ENCODE results near the gene WDR88. TPM values are rescaled to one million over a fixed set of nuclear protein-coding genes. Genes with fewer than 3 reads are reported as not detected.
A peak's percentile ranks its signal among the peaks of the same experiment; 100 is the strongest.

The WDR88 gene
- total RNA-seq, 4 donors from 2014 or later = not detected

DNA sequence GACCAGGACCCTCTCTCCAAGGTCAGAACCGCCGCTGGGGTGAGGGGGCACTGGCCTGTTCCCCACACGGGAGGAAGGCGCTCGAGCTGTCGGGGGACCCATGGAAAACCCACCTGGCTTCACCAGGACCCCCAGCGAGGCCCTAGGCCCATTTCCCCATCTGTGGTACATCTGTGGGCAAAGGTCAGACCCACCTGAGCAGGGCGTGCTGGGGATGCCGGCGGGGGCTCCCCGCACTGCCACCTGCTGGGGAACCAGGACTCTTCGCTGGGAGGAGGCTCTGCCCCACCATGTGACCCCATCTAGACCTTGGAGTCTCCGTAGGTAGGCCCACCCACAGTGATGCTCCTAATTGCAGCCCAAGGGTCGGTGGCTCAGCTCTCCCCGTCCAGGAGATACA, 511 bp downstream of the WDR88 start:
- no peak for DNase-seq (ENCODE audit: low spot score in 2 of 2)
- TF ChIP-seq, protein P1, sequence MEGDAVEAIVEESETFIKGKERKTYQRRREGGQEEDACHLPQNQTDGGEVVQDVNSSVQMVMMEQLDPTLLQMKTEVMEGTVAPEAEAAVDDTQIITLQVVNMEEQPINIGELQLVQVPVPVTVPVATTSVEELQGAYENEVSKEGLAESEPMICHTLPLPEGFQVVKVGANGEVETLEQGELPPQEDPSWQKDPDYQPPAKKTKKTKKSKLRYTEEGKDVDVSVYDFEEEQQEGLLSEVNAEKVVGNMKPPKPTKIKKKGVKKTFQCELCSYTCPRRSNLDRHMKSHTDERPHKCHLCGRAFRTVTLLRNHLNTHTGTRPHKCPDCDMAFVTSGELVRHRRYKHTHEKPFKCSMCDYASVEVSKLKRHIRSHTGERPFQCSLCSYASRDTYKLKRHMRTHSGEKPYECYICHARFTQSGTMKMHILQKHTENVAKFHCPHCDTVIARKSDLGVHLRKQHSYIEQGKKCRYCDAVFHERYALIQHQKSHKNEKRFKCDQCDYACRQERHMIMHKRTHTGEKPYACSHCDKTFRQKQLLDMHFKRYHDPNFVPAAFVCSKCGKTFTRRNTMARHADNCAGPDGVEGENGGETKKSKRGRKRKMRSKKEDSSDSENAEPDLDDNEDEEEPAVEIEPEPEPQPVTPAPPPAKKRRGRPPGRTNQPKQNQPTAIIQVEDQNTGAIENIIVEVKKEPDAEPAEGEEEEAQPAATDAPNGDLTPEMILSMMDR (IDR thresholded peaks at IDR 0.05) = no peak
- TF ChIP-seq POLR2A (IDR thresholded peaks at IDR 0.05) = no peak
- intact Hi-C loops (cut with DNase I; ENCODE audit: low total_unique reads) = no loop called here
- no peak overlapping the region for H3K4me3 ChIP-seq (ENCODE audit: low read depth, poor library complexity, severe bottlenecking)
- 89 to 91% methylated on average over 15 of the region's 15 CpGs for WGBS, 2 donors

DNA sequence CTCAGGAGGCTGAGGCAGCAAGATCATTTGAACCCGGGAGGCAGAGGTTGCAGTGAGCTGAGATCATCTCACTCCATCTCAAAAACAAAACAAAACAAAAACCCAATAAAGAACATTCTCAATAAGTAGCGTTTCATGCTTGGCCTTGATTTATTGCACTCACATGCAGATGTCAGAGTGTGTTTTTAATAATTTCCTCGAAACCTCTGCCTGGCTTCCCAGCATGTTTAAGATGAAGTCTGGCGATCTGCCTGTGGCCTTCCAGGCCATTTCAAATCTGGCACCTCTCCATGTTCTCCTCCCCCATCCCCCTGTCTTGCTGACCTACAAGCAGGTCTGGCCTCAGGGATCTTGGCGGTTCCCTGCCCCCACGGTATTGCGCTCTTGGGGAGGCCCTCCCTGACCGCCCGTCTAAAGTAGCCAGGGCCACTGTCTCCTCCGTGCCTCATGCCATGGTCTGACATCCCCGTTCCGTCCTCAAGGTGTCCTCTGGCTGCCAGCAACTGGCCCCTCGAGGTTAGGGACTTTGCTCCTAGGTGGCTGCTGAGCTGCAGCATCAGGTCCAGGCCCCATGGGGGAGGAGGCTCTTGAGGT, 1.6 kb downstream of the WDR88 start:
- no peak for DNase-seq (ENCODE audit: low spot score in 2 of 2)
- H3K4me3 ChIP-seq (ENCODE audit: low read depth, poor library complexity, severe bottlenecking) = no peak overlapping the region
- intact Hi-C loops (cut with DNase I; ENCODE audit: low total_unique reads) = no loop called here
- no peak for TF ChIP-seq POLR2A (IDR thresholded peaks at IDR 0.05)
- TF ChIP-seq, protein P1 (IDR thresholded peaks at IDR 0.05) = no peak
- WGBS, 2 donors = 50 to 55% methylated on average over 13 of the region's 13 CpGs

DNA sequence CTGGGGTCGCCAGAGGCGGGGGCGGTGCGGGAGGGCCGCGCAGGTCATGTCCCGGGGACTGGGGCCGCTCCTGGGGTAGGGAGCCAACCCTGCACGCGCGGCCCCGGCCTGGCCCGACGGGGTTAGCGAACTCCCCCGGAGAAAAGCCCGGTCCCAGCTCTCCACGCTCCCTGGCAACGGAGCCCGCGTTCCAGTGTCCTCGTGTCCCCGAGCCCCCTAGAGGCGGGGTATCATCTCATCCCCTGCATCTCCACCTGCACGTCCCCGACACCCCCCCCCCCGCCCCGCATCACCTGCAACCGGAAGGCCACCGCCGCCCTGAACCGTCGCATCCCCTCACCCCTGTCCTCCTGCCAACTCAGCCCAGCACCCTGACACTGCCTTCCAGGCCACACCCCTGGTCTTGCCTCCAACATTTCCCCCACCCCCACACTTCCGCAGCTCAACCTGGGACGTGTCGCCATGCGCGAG, 2.7 kb downstream of the WDR88 start:
- WGBS, 2 donors = 11 to 25% methylated on average over 12 to 38 of the region's 38 CpGs
- no peak for DNase-seq (ENCODE audit: low spot score in 2 of 2)
- no peak overlapping the region for H3K4me3 ChIP-seq (ENCODE audit: low read depth, poor library complexity, severe bottlenecking)
- TF ChIP-seq POLR2A (IDR thresholded peaks at IDR 0.05) = no peak
- TF ChIP-seq, protein P1 (IDR thresholded peaks at IDR 0.05) = no peak
- intact Hi-C loops (cut with DNase I; ENCODE audit: low total_unique reads) = loop anchor here (5.0 kb wide), 1 partner anchor 48 kb away; no protein-coding TSS in a partner anchor

- WGBS, 2 donors = 74 to 76% methylated on average over 4 of the region's 4 CpGs
- no peak for TF ChIP-seq POLR2A (IDR thresholded peaks at IDR 0.05)
- TF ChIP-seq, protein P1 (IDR thresholded peaks at IDR 0.05) = no peak
- intact Hi-C loops (cut with DNase I; ENCODE audit: low total_unique reads) = loop anchor here (5.0 kb wide), 1 partner anchor 43 kb away; no protein-coding TSS in a partner anchor
- DNase-seq (ENCODE audit: low spot score in 2 of 2) = no peak
- no peak overlapping the region for H3K4me3 ChIP-seq (ENCODE audit: low read depth, poor library complexity, severe bottlenecking)
Observed at GRCh38 chr19:33139165-33139564, 7.3 kb downstream of the WDR88 start.

DNA sequence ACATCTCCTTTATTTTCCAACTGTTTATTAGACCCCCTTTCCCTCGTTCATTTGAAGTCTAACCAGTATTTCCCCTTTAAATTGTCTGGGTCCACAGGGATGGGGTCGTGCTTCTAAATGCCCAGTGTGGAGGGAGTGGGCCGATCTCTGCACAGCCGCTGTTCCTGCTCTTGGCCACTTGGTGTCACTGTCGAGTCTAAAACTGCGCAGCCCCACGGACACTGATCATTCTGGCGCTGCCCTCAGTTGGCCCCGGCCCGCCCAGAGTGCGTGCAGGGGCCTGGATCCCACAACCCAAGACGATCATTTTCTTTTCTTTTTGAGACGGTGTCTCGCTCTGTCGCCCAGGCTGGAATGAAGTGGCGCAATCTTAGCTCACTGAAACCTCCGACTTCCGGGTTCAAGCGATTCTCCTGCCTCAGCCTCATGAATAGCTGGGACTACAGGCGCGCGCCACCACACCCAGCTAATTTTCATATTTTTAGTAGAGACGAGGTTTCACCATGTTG, 12.0 kb downstream of the WDR88 start:
- 23 to 29% methylated on average over 23 of the region's 23 CpGs for WGBS, 2 donors
- H3K4me3 ChIP-seq (ENCODE audit: low read depth, poor library complexity, severe bottlenecking) = no peak overlapping the region
- DNase-seq (ENCODE audit: low spot score in 2 of 2) = peak; percentile 50 to 93
- TF ChIP-seq, protein P1 (IDR thresholded peaks at IDR 0.05) = peak in 1 of 3 donors; percentile 64
- no peak for TF ChIP-seq POLR2A (IDR thresholded peaks at IDR 0.05)
- intact Hi-C loops (cut with DNase I; ENCODE audit: low total_unique reads) = no loop called here
